ENCODE results near the gene ERGIC1.
A peak's percentile ranks its signal among the peaks of the same experiment; 100 is the strongest.

The ERGIC1 gene

GRCh38 chr5:172939071-172939470 is 105.0 kb downstream of the ERGIC1 start:
- no peak for DNase-seq (ENCODE audit: extremely low read depth, low read depth)
- TF ChIP-seq CTCF (IDR thresholded peaks at IDR 0.05; ENCODE audit: low read depth, low read length, missing control alignments) = peak; percentile 51
- no peak overlapping the region for H3K4me3 ChIP-seq (replicated peaks; ENCODE audit: low read depth, low read length)

GRCh38 chr5:172939611-172940267 is 105.7 kb downstream of the ERGIC1 start:
- no peak for DNase-seq (ENCODE audit: extremely low read depth, low read depth)
- no peak for TF ChIP-seq CTCF (IDR thresholded peaks at IDR 0.05; ENCODE audit: low read depth, low read length, missing control alignments)
- no peak overlapping the region for H3K4me3 ChIP-seq (replicated peaks; ENCODE audit: low read depth, low read length)

- TF ChIP-seq CTCF (IDR thresholded peaks at IDR 0.05; ENCODE audit: low read depth, low read length, missing control alignments) = no peak
- DNase-seq (ENCODE audit: extremely low read depth, low read depth) = no peak
- H3K4me3 ChIP-seq (replicated peaks; ENCODE audit: low read depth, low read length) = no peak overlapping the region
These were observed 106.4 kb downstream of the ERGIC1 start for GRCh38 chr5:172940268-172941066.

GRCh38 chr5:172941067-172941516 is 107.0 kb downstream of the ERGIC1 start:
- TF ChIP-seq CTCF (IDR thresholded peaks at IDR 0.05; ENCODE audit: low read depth, low read length, missing control alignments) = no peak
- no peak overlapping the region for H3K4me3 ChIP-seq (replicated peaks; ENCODE audit: low read depth, low read length)
- no peak for DNase-seq (ENCODE audit: extremely low read depth, low read depth)

- DNase-seq (ENCODE audit: extremely low read depth, low read depth) = no peak
- TF ChIP-seq CTCF (IDR thresholded peaks at IDR 0.05; ENCODE audit: low read depth, low read length, missing control alignments) = no peak
- H3K4me3 ChIP-seq (replicated peaks; ENCODE audit: low read depth, low read length) = no peak overlapping the region
These were observed 108.5 kb downstream of the ERGIC1 start for GRCh38 chr5:172942556-172942955.

GRCh38 chr5:172943283-172943841 is 109.3 kb downstream of the ERGIC1 start:
- H3K4me3 ChIP-seq (replicated peaks; ENCODE audit: low read depth, low read length) = no peak overlapping the region
- DNase-seq (ENCODE audit: extremely low read depth, low read depth) = no peak

More at GRCh38 chr5:172943283-172943841, 109.3 kb downstream of the ERGIC1 start:
- TF ChIP-seq CTCF (IDR thresholded peaks at IDR 0.05; ENCODE audit: low read depth, low read length, missing control alignments) = no peak
